H1 (cell line): Measurements from ENCODE around the gene POLR1G. TPM values are rescaled to one million over a fixed set of nuclear protein-coding genes. Genes with fewer than 3 reads are reported as not detected.

Source experiments
- BCL11A ChIP-seq, 2 experiments: IDR thresholded peaks; one replicate each; pipeline ENCODE4 v1.6.1; 2011; ENCODE audit warnings: low read depth in 2 of 2, low read length in 2 of 2, mild to moderate bottlenecking in 2 of 2
- CHD2 ChIP-seq: IDR thresholded peaks from 2 replicates; pipeline ENCODE4 v1.6.1; 2012; ENCODE audit warnings: low read length, improper control_type of control experiment
- CREB1 ChIP-seq: IDR thresholded peaks from 2 replicates; pipeline ENCODE4 v1.6.1; 2012; ENCODE audit warnings: inconsistent platforms
- E2F6 ChIP-seq: IDR thresholded peaks from 2 replicates; pipeline ENCODE4 v1.6.1; 2012; ENCODE audit warnings: inconsistent platforms
- EP300 ChIP-seq, 2 experiments: IDR thresholded peaks; 1 replicate in 1 of 2; 2 replicates in 1 of 2; pipeline ENCODE4 v1.6.1; 2011 to 2012; ENCODE audit warnings: low read depth in 2 of 2, low read length in 2 of 2, mild to moderate bottlenecking in 2 of 2, borderline replicate concordance in 1 of 2, inconsistent platforms in 1 of 2, moderate library complexity in 1 of 2
- FOSL1 ChIP-seq: IDR thresholded peaks from 2 replicates; pipeline ENCODE4 v1.6.1; 2011; ENCODE audit warnings: mild to moderate bottlenecking, low read depth, low read length, moderate library complexity; ENCODE audit not compliant: insufficient read depth
- GTF2F1 ChIP-seq: IDR thresholded peaks from 2 replicates; pipeline ENCODE4 v1.6.1; 2012; ENCODE audit warnings: low read depth, low read length, improper control_type of control experiment, borderline replicate concordance
- KDM1A ChIP-seq: fragments of 200-600, 300-600 bp; sonication (generic); IDR thresholded peaks from 2 replicates; pipeline ENCODE4 v1.7.1; 2016; ENCODE audit warnings: mild to moderate bottlenecking, low read length, borderline replicate concordance
- KDM5A ChIP-seq: fragments of 200-600 bp; IDR thresholded peaks from 2 replicates; pipeline ENCODE4 v1.7.1; 2012; ENCODE audit warnings: mild to moderate bottlenecking, low read length, inconsistent platforms, mixed read lengths
- NRF1 ChIP-seq: IDR thresholded peaks from 2 replicates; pipeline ENCODE4 v1.6.1; 2011; ENCODE audit warnings: mild to moderate bottlenecking, low read depth, low read length, improper control_type of control experiment
- PHF8 ChIP-seq: fragments of 200-600 bp; sonication (generic); conservative IDR thresholded peaks from 2 replicates; pipeline ENCODE4 v1.7.1; 2012; ENCODE audit warnings: low read depth, mild to moderate bottlenecking, inconsistent platforms, low read length, moderate library complexity
- POU5F1 ChIP-seq: IDR thresholded peaks from 2 replicates; pipeline ENCODE4 v1.6.1; 2011; ENCODE audit warnings: low read depth, mild to moderate bottlenecking, low read length, moderate library complexity
- RAD21 ChIP-seq, 2 experiments: IDR thresholded peaks in 1 of 2; conservative IDR thresholded peaks in 1 of 2; 2 replicates each; pipeline ENCODE4 v1.6.1; 2011; ENCODE audit warnings: low read depth in 2 of 2, low read length in 2 of 2, improper control_type of control experiment in 1 of 2, inconsistent platforms in 1 of 2, mild to moderate bottlenecking in 1 of 2, moderate library complexity in 1 of 2
- RFX5 ChIP-seq: IDR thresholded peaks from 2 replicates; pipeline ENCODE4 v1.6.1; 2011; ENCODE audit warnings: low read depth, low read length, improper control_type of control experiment, borderline replicate concordance
- SIN3A ChIP-seq, 2 experiments: IDR thresholded peaks in 1 of 2; conservative IDR thresholded peaks in 1 of 2; 2 replicates each; pipeline ENCODE4 v1.6.1; 2011 to 2012; ENCODE audit warnings: low read length in 2 of 2, improper control_type of control experiment in 1 of 2, low read depth in 1 of 2, mild to moderate bottlenecking in 1 of 2
- SP2 ChIP-seq: IDR thresholded peaks from 2 replicates; pipeline ENCODE4 v1.6.1; 2012; ENCODE audit warnings: mild to moderate bottlenecking, low read length, inconsistent platforms
- USF2 ChIP-seq: IDR thresholded peaks from 2 replicates; pipeline ENCODE4 v1.6.1; 2011; ENCODE audit warnings: low read length, improper control_type of control experiment
- YY1 ChIP-seq: IDR thresholded peaks from 2 replicates; pipeline ENCODE4 v1.6.1; 2011; ENCODE audit warnings: low read depth, mild to moderate bottlenecking, low read length
- polyA plus RNA-seq, 7 experiments: library from polyadenylated mRNA; depleted of rRNA in 3 of 7; stranded (reverse) in 5 of 7; unstranded in 2 of 7; fragments of >200 nt in 5 of 7; fragments of 200-250 nt in 2 of 7; gene quantifications; 1 replicate in 5 of 7; 2 replicates in 1 of 7; 4 replicates in 1 of 7; pipeline versions ENCODE4 v1.2.1 to v1.2.3, GENCODE V29; 2011 to 2013; ENCODE audit warnings: missing spikeins in 2 of 7, mixed read lengths in 2 of 7
- total RNA-seq: library from RNA; stranded (reverse); fragmentation: NEBNext Ultra II Directional; extraction: Animal tissue kit (Norgen Biotek cat#: 25700); gene quantifications from 2 replicates; pipeline ENCODE4 v1.2.1, GENCODE V29; 2021
- TF ChIP-seq, protein P1 (sequence below): IDR thresholded peaks from 2 replicates; pipeline ENCODE4 v1.6.1; 2012; ENCODE audit warnings: inconsistent platforms
- TF ChIP-seq, protein P2 (sequence below): IDR thresholded peaks from 2 replicates; pipeline ENCODE4 v1.6.1; 2011; ENCODE audit warnings: low read depth, mild to moderate bottlenecking, low read length; ENCODE audit not compliant: insufficient read depth

POLR1G gene
- total and polyA plus RNA-seq, 2 of the 8 experiments (the other 6 are each of a cell fraction or from before 2014, with no cell fraction given): 16.8 to 34.8 TPM

DNA sequence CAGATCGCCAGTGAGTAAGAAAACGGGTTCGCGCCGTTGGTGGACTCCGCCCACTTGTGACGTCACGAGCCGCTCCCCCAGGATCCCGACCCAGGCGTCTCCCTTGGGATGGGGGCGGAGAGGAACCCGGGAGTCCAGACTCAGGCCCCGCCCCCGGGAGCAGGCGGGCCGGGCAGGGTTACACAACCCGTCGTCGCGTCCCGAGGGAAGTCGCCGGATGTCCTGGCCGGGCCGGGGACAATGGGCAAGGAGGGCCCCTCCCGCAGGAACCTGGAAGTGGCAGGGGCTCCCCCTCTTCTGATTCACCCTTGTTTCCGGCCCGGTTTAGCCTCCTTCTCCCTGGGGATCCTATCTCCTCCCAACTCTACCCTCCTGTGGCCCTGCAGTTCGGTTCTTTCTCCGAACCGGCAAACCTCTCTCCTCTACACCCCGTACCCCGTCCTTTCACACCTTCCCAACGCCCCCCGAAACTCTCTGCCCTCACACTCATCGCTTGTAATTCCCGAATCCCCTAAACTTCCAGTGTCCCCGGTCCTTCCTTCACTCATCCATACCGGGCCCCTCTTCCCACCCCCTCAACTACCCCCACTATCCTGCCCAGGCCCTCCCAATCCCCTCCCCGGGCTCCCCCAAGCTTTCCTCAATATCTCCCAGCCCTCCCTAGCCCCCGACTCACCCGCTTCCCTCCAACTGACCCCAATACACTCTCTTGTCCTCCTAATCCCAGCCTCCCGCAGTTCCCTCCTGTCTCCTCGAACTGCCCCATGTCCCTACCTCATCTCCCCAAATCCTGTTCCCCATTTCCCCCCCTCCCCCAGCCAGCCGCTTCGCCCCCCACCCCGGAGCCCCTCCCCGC lies 37.2 kb downstream of the POLR1G start (continued):
- TF ChIP-seq USF2: 0 out of 2 replicates have a peak, but pooled peaks have one; percentile 28
- no peak for TF ChIP-seq NRF1
- TF ChIP-seq E2F6: peak; percentile 18; the same call in 1 of the 2 replicates
- TF ChIP-seq CREB1: peak; percentile 86
- TF ChIP-seq, protein P1, sequence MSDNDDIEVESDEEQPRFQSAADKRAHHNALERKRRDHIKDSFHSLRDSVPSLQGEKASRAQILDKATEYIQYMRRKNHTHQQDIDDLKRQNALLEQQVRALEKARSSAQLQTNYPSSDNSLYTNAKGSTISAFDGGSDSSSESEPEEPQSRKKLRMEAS: peak; percentile 35; the same call in 1 of the 2 replicates
- TF ChIP-seq EP300 (IDR thresholded peaks at IDR 0.05; ENCODE audit: borderline replicate concordance in 1 of 2, low read depth in 2 of 2, low read length in 2 of 2): no peak; a peak in 1 of 3 replicates
- TF ChIP-seq SP2: no peak
- TF ChIP-seq PHF8: peak; percentile 38; the same call in 1 of the 2 replicates
- TF ChIP-seq RFX5: no peak
- no peak for TF ChIP-seq CHD2
- 0 out of 2 replicates have a peak, but pooled peaks have one; percentile 5 for TF ChIP-seq YY1
- no peak for TF ChIP-seq GTF2F1
- TF ChIP-seq KDM1A: no peak
- no peak for TF ChIP-seq POU5F1
- TF ChIP-seq SIN3A (conservative IDR thresholded peaks at IDR 0.05 in 1 of 2, IDR thresholded peaks at IDR 0.05 in 1 of 2; ENCODE audit: low read depth in 1 of 2, low read length in 2 of 2): no peak
- no peak for TF ChIP-seq FOSL1
- TF ChIP-seq, protein P2, sequence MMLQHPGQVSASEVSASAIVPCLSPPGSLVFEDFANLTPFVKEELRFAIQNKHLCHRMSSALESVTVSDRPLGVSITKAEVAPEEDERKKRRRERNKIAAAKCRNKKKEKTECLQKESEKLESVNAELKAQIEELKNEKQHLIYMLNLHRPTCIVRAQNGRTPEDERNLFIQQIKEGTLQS: no peak
- no peak for TF ChIP-seq BCL11A (IDR thresholded peaks at IDR 0.05; ENCODE audit: low read depth in 2 of 2, low read length in 2 of 2)
- no peak for TF ChIP-seq RAD21 (IDR thresholded peaks at IDR 0.05 in 1 of 2, conservative IDR thresholded peaks at IDR 0.05 in 1 of 2; ENCODE audit: low read depth in 2 of 2, low read length in 2 of 2)
- no peak for TF ChIP-seq KDM5A
